Ascending aorta (tissue), 2 donors: ENCODE data around the gene KISS1R. TPM values are rescaled to one million over a fixed set of nuclear protein-coding genes. Genes with fewer than 3 reads are reported as not detected.

Experiments used
- DNase-seq, 2 donors: peaks; one replicate each; pipeline ENCODE4 v3.0.0-alpha.2; 2019; ENCODE audit warnings: low spot score in 2 of 2
- H3K27ac ChIP-seq, 2 donors: fragments of 200-600 bp; sonication (generic); one replicate each; pipeline ENCODE4 v1.5.1; 2016 to 2017; ENCODE audit warnings: mild to moderate bottlenecking in 1 of 2
- H3K27me3 ChIP-seq: fragments of 200-600 bp; sonication (generic); one replicate; pipeline ENCODE4 v1.5.1; 2017
- H3K36me3 ChIP-seq, 2 donors: fragments of 200-600 bp; sonication (generic); one replicate each; pipeline ENCODE4 v1.5.1; 2016
- H3K4me1 ChIP-seq, 2 donors: fragments of 200-600 bp; sonication (generic); one replicate each; pipeline ENCODE4 v1.5.1; 2016 to 2017; ENCODE audit warnings: mild to moderate bottlenecking in 1 of 2
- H3K4me3 ChIP-seq, 2 donors: fragments of 200-600 bp; sonication (generic); one replicate each; pipeline ENCODE4 v1.5.1; 2016 to 2017; ENCODE audit warnings: mild to moderate bottlenecking in 1 of 2
- H3K9me3 ChIP-seq, 2 donors: fragments of 200-600 bp; sonication (generic); one replicate each; pipeline ENCODE4 v1.5.1; 2016
- intact Hi-C: fragments of 100-400 bp; cut with DNase I; formaldehyde crosslinking; loops from one replicate; pipeline ENCODE4 v1.15.1; 2023
- total RNA-seq: library from RNA; depleted of rRNA; stranded (reverse); fragments of >200 nt; gene quantifications from one replicate; pipeline ENCODE4 v1.1.0, GENCODE V29; 2016
- TF ChIP-seq, protein P1 (sequence below), 3 experiments: fragments of 200-600 bp in 2 of 3; fragments of 450-650 bp in 1 of 3; sonication (generic) in 2 of 3; IDR thresholded peaks; one replicate each; pipeline ENCODE4 v1.5.1; 2016 to 2019; ENCODE audit warnings: antibody characterized with exemption in 3 of 3, mild to moderate bottlenecking in 1 of 3, moderate library complexity in 1 of 3

Gene KISS1R
- total RNA-seq, 1 donor from 2014 or later = not detected

DNA sequence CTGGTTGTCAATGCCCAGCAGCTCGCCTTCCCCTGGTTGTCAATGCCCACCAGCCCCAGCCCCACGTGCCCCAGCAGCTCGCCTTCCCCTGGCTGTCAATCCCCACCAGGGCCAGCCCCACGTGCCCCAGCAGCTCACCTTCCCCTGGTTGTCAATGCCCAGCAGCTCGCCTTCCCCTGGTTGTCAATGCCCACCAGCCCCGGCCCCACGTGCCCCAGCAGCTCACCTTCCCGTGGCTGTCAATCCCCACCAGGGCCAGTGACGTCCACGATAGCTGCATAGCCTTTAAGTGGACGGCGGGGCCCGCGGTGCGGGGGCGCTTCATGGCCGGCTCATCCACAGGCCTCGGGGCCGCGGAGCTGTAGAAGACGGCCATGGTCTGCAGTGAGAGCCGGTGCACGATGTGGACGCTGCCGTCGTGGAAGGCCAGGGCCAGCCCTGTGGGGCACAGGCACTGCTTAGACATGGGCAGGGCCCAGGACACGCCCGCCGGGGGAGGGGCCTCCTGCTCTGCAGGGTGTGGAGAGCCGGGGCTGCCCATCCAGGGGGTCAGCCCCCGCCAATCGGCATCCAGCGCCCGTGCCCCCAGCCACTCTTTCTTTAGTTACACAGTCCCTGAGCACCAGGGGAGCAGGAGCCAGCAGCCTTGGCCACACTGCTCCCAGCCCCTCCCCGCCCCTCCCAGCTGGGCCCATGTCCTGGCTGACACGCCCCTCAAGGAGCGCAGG lies 37.3 kb upstream of the KISS1R start:
- Histone ChIP-seq H3K27ac (no peak overlapping the region), H3K4me3 (no peak overlapping the region), H3K9me3 (no peaks in the 10 kb centered on the region), H3K4me1 (no peaks in the 10 kb centered on the region), H3K36me3 (peaks cover 65 to 86% of the 10 kb centered on the region in 2 donors), H3K27me3 (no peaks in the 10 kb centered on the region)
- no peak for DNase-seq
- TF ChIP-seq, protein P1, sequence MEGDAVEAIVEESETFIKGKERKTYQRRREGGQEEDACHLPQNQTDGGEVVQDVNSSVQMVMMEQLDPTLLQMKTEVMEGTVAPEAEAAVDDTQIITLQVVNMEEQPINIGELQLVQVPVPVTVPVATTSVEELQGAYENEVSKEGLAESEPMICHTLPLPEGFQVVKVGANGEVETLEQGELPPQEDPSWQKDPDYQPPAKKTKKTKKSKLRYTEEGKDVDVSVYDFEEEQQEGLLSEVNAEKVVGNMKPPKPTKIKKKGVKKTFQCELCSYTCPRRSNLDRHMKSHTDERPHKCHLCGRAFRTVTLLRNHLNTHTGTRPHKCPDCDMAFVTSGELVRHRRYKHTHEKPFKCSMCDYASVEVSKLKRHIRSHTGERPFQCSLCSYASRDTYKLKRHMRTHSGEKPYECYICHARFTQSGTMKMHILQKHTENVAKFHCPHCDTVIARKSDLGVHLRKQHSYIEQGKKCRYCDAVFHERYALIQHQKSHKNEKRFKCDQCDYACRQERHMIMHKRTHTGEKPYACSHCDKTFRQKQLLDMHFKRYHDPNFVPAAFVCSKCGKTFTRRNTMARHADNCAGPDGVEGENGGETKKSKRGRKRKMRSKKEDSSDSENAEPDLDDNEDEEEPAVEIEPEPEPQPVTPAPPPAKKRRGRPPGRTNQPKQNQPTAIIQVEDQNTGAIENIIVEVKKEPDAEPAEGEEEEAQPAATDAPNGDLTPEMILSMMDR (IDR thresholded peaks at IDR 0.05) = no peak
- intact Hi-C loops = no loop called here

GRCh38 chr19:881385-882071 lies 35.6 kb upstream of the KISS1R start:
- Histone ChIP-seq H3K9me3 (no peaks in the 10 kb centered on the region), H3K27ac (no peak overlapping the region), H3K4me1 (no peaks in the 10 kb centered on the region), H3K4me3 (no peak overlapping the region), H3K36me3 (peaks cover 62 to 85% of the 10 kb centered on the region in 2 donors), H3K27me3 (no peaks in the 10 kb centered on the region)
- TF ChIP-seq, protein P1 (IDR thresholded peaks at IDR 0.05) = no peak
- DNase-seq = no peak
- intact Hi-C loops = no loop called here

- intact Hi-C loops = no loop called here
- TF ChIP-seq, protein P1 (IDR thresholded peaks at IDR 0.05) = no peak
- no peak for DNase-seq
- Histone ChIP-seq H3K27me3 (no peaks in the 10 kb centered on the region), H3K4me3 (no peak overlapping the region), H3K4me1 (no peaks in the 10 kb centered on the region), H3K36me3 (peaks cover 61 to 79% of the 10 kb centered on the region in 2 donors), H3K27ac (no peak overlapping the region), H3K9me3 (no peaks in the 10 kb centered on the region)
Measured at GRCh38 chr19:882871-883497, 34.1 kb upstream of the KISS1R start.

DNA sequence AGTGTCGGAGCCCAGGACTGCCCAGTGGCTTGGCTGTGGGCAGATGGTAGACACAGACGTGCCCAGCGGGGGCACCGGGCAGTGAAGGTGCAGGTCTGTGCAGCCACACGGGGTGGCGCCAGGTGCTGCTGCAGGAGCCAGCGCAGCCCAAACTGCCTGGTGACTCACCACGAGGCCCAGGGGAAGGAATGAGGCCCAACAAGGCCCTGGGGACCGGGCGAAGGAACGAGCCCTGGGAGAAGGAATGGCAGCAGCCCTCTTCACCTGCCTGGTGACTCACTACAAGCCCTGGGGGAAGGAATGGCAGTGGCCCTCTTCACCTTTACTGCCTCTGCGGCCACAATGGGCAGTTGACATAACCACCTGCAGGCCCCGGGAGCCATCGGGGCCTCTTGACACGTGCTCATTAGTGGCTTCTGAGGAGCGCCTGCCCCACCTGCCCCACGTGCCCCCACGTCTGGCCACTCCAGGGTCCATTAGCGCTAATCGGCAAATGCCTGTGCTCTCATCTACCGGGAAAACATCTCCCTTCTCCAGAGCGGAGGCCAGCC lies 33.4 kb upstream of the KISS1R start:
- DNase-seq = no peak
- Histone ChIP-seq H3K27ac (no peak overlapping the region), H3K4me1 (no peaks in the 10 kb centered on the region), H3K9me3 (no peaks in the 10 kb centered on the region), H3K36me3 (peaks cover 65 to 79% of the 10 kb centered on the region in 2 donors), H3K27me3 (no peaks in the 10 kb centered on the region), H3K4me3 (no peak overlapping the region)
- intact Hi-C loops = no loop called here
- TF ChIP-seq, protein P1 (IDR thresholded peaks at IDR 0.05) = no peak

DNA sequence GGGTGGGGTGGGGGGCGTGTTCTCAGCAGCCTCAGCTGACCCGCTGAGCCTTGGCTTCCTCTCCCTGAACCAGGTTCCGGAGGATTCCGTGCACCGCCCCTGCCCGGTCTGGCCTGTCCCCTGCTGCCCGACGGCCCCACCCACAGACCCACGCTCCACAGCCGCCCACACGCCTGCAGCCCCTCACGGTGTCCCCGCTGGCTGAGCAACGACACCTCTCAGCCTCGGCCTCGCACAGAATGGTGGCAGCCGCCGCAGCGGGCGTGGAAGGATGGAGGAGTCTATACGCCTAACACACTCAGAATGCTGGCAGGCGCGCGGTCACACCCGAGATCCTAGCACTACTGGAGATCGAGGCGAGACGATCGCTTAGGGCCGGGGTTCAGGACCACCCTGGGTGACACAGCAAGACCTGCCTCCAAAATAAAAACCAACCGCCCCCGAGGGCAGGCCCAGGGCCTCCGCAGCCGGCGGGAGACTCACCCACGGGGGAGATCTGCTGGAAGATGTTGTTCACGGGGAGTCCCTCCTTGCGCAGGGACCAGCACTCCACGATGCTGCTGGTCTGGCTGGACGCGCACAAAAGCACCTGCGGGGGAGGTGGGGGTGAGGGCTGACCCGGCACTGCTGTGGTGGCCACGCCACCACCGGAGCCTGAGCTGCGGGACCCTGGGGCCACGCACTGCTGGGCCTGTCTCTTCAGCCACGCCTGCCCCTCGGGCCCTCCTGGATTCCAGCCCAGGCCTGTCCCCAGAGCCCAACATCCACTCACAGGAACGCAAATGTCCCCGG lies 32.5 kb upstream of the KISS1R start:
- TF ChIP-seq, protein P1 (IDR thresholded peaks at IDR 0.05) = no peak
- no peaks in the 10 kb centered on the region for H3K4me1 ChIP-seq
- no peaks in the 10 kb centered on the region for H3K27me3 ChIP-seq
- no peak overlapping the region for H3K4me3 ChIP-seq
- peaks cover 65 to 77% of the 10 kb centered on the region in 2 donors for H3K36me3 ChIP-seq
- H3K9me3 ChIP-seq = no peaks in the 10 kb centered on the region
- intact Hi-C loops = no loop called here
- no peak for DNase-seq
- H3K27ac ChIP-seq = no peak overlapping the region
